ENCODE data around the gene FAM43A. TPM values are rescaled to one million over a fixed set of nuclear protein-coding genes. Genes with fewer than 3 reads are reported as not detected.

The FAM43A gene
- total RNA-seq, 2 experiments from 2014 or later: 3.8 to 4.1 TPM

DNA sequence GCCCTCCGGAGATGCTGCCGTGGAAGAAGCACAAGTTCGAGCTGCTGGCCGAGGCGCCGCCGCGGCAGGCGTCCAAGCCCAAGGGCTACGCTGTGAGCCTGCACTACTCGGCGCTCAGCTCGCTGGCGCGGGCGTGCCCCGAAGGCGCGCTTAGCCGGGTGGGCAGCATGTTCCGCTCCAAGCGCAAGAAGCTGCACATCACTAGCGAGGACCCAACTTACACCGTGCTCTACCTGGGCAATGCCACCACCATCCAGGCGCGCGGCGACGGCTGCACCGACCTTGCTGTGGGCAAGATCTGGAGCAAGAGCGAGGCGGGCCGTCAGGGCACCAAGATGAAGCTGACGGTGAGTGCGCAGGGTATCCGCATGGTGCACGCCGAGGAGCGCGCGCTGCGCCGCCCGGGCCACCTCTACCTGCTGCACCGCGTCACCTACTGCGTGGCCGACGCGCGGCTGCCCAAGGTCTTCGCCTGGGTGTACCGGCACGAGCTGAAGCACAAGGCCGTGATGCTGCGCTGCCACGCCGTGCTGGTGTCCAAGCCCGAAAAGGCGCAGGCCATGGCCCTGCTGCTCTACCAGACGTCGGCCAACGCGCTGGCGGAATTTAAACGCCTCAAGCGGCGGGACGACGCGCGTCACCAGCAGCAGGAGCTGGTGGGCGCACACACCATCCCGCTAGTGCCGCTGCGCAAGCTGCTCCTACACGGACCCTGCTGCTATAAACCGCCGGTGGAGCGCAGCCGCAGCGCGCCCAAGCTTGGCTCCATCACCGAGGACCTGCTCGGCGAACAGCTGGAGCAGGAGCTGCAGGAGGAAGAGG is 1.3 kb downstream of the FAM43A start:
- Mint-ChIP-seq H3K4me3 (peak overlapping the region; percentile 78), H3K36me3 (no peaks in the 10 kb centered on the region), H3K27me3 (peaks cover 30% of the 10 kb centered on the region), H3K9me3 (no peaks in the 10 kb centered on the region), H3K4me1 (peaks cover 57% of the 10 kb centered on the region), H3K27ac (peak overlapping the region; percentile 77)
- DNase-seq: peak; percentile 44

DNA sequence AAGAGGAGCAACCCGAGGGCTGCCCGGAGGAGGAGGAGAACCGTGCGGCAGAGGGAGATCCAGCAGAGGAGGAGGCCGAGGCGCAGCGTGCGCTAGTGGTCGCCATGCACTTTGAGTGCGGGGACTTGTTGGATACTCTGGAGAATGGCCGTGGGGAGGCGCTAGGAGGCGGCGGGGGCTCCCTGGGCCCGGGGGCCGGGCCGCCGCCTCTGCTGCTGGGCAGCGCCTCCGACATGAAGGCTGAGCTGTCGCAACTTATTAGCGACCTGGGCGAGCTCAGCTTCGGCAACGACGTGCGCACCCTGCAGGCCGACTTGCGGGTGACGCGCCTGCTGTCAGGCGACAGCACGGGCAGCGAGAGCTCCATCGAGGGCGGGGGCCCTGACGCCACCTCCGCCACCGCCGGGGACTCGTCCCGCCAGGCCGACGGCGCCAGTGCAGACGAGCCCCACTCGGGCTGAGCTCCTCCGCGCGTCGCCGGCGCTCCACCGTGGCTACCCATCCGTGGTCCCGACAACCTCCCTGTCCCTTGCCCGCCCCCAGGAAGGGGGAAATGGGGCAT is 2.0 kb downstream of the FAM43A start:
- H3K27me3 Mint-ChIP-seq: peaks cover 30% of the 10 kb centered on the region
- no peaks in the 10 kb centered on the region for H3K9me3 Mint-ChIP-seq
- peak; percentile 86 for DNase-seq
- H3K36me3 Mint-ChIP-seq: no peaks in the 10 kb centered on the region
- peak overlapping the region; percentile 78 for H3K4me3 Mint-ChIP-seq
- H3K27ac Mint-ChIP-seq: peak overlapping the region; percentile 77
- peaks cover 50% of the 10 kb centered on the region for H3K4me1 Mint-ChIP-seq

DNA sequence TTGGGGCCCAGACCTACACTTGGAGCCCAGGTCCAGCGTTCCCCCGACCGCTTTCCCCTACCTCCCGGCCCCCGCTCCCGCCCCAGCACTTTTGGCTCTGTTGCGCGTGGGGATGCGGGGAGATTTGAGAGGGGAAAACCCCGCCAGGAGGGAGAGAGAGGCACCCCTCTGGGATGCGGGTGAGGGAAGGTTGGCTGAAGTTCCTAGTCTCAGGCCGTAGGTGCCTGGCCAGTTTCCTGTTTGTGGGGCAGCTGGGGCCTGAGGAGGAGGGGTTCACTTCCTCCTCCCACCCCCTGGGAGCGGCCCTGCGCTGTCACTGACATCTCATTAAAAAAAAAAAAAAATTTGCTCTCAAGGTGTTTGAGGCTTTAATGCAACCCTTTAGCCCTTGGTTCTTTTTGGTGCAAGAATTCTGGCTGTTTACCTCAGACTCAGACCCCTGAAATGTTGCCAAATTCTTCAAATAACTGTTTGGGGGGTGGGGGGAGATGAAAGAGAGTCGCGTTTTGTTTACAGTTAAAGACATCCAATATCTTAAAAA is 2.6 kb downstream of the FAM43A start:
- no peaks in the 10 kb centered on the region for H3K9me3 Mint-ChIP-seq
- no peaks in the 10 kb centered on the region for H3K36me3 Mint-ChIP-seq
- no peak overlapping the region for H3K27ac Mint-ChIP-seq
- peaks cover 44% of the 10 kb centered on the region for H3K4me1 Mint-ChIP-seq
- H3K27me3 Mint-ChIP-seq: peaks cover 30% of the 10 kb centered on the region
- DNase-seq: peak; percentile 11
- peak overlapping the region; percentile 54 for H3K4me3 Mint-ChIP-seq

DNA sequence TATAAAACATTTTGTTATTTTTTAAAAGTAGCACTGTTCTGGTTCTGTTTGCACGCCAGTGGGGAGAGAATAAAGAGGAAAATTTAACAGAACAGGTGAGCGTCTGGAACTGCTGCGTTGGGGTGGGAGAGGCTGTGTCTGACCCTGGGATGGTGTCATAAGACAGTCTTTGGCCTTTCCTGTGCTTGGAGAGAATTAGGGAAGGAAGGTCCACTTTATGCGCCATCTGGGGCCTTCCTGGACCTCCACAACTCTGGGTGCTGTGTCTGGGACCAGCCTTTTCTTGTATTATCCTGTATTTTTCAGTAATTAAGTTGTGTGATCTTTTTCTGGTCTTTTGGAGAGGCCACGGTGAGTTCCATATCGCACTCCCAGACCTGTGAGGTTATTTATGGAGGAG is 3.3 kb downstream of the FAM43A start:
- Mint-ChIP-seq H3K4me3 (peak overlapping the region; percentile 19), H3K36me3 (no peaks in the 10 kb centered on the region), H3K27me3 (peaks cover 30% of the 10 kb centered on the region), H3K9me3 (no peaks in the 10 kb centered on the region), H3K27ac (no peak overlapping the region), H3K4me1 (peaks cover 44% of the 10 kb centered on the region)
- no peak for DNase-seq

DNA sequence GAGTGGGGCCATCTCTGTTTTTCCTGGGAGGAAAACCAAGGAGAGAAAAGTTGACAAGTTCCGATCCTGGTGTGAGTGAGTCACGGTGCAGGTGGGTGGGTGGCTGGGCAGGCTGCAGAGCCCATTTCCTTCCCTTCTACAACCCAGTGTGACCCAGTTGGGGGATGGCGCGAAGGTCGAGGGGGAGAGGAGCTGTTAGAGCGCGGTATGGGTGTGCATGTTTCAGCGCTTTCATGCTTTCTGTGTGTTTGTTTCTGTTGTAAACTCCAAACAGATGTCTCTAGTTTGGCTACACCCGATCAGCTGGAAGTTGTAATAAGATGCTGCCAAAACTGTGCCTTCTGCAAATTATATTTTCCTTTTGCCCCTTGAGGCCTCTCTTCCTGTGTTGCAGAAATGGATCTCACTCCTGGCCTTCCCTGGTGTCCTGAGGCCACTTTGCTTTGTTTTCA is 3.8 kb downstream of the FAM43A start:
- no peaks in the 10 kb centered on the region for H3K36me3 Mint-ChIP-seq
- H3K27ac Mint-ChIP-seq: peak overlapping the region; percentile 32
- H3K4me1 Mint-ChIP-seq: peaks cover 39% of the 10 kb centered on the region
- H3K27me3 Mint-ChIP-seq: peaks cover 24% of the 10 kb centered on the region
- peak overlapping the region; percentile 18 for H3K4me3 Mint-ChIP-seq
- H3K9me3 Mint-ChIP-seq: no peaks in the 10 kb centered on the region
- peak; percentile 14 for DNase-seq

DNA sequence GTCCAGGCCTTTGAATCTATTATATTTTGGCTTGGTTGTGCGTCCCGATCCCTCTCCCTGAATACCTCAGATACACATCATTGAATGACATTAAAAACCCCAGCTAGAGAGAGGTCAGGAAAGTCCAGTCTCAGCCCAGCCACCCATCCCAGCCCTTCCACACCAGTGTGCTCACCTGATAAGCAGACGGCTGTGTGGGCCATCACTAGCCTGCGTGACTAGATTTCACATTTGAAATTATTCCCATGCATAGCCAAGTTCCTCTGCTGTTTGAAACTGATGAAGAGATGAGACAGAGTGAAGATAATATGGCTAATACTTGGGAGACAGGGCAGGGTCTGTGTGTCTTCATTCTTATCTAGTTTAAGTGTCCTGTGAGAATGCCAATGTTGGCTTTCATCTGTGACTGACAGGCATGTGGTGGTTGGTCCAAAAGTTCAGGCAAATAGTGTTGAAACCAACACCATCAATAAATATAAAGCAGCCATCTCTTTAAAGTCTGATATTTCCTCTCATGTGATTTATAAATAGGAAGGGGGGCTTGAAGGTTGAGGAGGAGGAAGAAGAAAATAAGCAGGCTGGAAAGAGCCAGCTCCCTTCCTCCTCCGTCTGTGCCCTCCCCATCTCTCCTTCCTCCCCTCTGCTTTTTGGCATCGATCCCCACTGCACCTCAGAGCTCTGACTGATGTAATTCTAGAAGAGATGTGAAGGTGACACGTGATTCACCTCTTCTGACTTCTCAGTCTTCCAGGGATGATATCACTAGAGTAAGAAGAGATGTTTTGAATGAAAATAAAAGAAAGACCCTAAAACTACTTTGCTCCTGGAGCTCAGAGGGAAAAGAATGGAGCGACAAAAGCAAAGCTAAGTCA is 5.1 kb downstream of the FAM43A start:
- Mint-ChIP-seq H3K9me3 (no peaks in the 10 kb centered on the region), H3K4me3 (no peak overlapping the region)

DNA sequence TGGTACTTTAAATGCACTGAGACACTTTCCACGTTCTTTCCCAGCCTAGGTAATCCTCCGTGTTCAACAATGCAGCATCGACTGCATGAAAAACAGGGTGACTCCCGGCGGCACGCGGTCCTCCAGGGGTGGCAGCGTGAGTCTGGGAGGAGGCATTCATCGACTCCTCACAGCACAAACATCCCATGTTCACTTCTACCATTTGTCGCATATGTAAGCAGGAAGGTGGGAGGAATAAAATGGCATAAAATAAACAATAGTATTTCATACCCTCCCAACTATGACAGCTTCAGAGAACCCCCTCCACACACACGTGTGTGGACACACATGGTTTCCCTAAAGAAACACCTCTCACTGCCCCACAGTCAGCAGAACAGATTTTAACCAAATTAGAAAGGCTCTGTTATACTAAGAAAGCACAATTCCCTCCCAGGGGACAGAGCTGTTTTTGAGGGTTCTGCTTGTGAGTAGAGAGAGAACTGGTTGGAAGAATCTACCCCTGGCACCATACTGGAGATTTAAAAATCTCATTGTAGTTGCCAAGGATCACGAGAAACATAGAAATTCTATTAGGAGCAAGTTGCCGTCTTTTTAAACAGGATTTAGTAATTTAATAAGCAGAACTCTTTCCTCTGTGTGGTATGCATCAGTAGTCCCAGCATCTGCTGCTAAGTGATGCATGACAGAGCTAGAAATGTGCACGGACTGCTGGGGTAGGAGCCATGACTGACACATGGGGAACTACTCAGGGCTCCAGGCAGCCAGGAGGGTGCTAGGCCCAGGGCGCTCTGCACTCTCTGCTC is 6.0 kb downstream of the FAM43A start:
- no peak for DNase-seq
- no peak overlapping the region for H3K4me3 Mint-ChIP-seq
- H3K27me3 Mint-ChIP-seq: peaks cover 15% of the 10 kb centered on the region
- H3K4me1 Mint-ChIP-seq: peaks cover 23% of the 10 kb centered on the region
- no peaks in the 10 kb centered on the region for H3K9me3 Mint-ChIP-seq
- no peaks in the 10 kb centered on the region for H3K36me3 Mint-ChIP-seq
- H3K27ac Mint-ChIP-seq: no peak overlapping the region

More for the DNA sequence above, 5.1 kb downstream of the FAM43A start:
- H3K36me3 Mint-ChIP-seq: no peaks in the 10 kb centered on the region
- peaks cover 19% of the 10 kb centered on the region for H3K27me3 Mint-ChIP-seq
- H3K27ac Mint-ChIP-seq: no peak overlapping the region
- DNase-seq: no peak
- H3K4me1 Mint-ChIP-seq: peaks cover 27% of the 10 kb centered on the region

DNA sequence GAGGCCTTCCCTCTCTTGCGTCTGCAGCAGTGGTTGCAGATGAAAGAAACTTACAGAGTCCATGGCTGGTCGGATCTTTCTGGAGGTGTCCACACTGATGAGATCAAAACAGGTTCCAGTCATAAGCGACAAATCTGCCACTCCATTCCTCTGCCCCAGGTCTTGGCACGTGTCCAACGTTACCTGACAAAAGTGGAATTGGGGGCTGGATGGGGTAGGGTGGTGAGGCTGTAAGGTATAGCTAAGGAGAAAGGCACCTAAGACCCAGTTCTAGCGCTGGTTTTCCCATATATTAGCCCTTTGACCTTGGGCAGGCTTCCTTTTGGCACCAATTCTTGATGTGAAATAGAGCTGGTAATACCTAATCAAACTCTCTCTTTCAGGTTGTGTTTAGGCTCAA is 11.0 kb downstream of the FAM43A start:
- Mint-ChIP-seq H3K27me3 (no peaks in the 10 kb centered on the region), H3K4me1 (no peaks in the 10 kb centered on the region), H3K4me3 (no peak overlapping the region), H3K36me3 (peaks cover 3% of the 10 kb centered on the region), H3K27ac (no peak overlapping the region), H3K9me3 (no peaks in the 10 kb centered on the region)
- no peak for DNase-seq

DNA sequence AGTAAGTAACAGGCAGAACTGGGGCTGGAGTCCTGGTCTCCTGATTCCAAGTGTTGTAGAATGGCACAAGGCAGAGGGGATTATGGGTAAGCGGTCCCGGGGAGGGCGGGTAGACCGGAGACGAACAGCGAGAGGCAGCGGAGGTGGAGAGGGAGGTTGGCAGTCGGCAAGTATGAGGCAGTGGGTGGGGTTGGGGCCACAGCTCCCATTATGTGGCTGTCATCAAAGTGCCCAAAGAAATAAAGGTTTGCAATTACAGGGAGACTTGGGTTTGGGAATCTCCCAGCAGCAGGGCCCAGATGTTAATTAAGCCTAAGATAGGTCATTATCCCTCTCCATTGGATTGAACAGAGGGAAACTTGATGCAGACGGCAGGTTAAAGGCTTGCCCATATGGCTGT is 16.9 kb downstream of the FAM43A start:
- Mint-ChIP-seq H3K9me3 (no peaks in the 10 kb centered on the region), H3K36me3 (peaks cover 3% of the 10 kb centered on the region), H3K4me1 (no peaks in the 10 kb centered on the region), H3K4me3 (no peak overlapping the region), H3K27ac (no peak overlapping the region), H3K27me3 (peaks cover 4% of the 10 kb centered on the region)
- DNase-seq: no peak

DNA sequence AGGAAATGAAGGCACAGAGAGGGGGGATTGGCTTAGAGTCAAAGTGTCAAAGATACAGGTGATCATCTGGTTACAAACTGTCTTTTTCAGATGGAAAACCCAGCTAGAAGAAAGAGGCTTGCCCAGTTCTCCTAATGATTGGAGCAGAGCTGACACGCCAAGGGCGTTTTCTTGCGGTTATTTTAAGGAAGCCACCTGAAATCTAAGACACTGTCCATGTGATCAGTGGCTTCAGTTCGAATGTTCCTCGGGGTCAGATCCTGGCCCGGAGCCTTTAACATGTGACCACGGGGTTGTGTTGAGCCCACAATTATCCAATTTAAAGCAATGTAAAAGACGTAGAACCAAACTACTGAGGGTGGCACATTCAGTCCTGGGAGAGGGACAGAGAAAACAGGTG is 19.5 kb downstream of the FAM43A start:
- H3K9me3 Mint-ChIP-seq: peaks cover 4% of the 10 kb centered on the region
- no peaks in the 10 kb centered on the region for H3K36me3 Mint-ChIP-seq
- H3K4me1 Mint-ChIP-seq: no peaks in the 10 kb centered on the region
- H3K4me3 Mint-ChIP-seq: no peak overlapping the region
- peaks cover 4% of the 10 kb centered on the region for H3K27me3 Mint-ChIP-seq
- no peak for DNase-seq
- H3K27ac Mint-ChIP-seq: no peak overlapping the region

DNA sequence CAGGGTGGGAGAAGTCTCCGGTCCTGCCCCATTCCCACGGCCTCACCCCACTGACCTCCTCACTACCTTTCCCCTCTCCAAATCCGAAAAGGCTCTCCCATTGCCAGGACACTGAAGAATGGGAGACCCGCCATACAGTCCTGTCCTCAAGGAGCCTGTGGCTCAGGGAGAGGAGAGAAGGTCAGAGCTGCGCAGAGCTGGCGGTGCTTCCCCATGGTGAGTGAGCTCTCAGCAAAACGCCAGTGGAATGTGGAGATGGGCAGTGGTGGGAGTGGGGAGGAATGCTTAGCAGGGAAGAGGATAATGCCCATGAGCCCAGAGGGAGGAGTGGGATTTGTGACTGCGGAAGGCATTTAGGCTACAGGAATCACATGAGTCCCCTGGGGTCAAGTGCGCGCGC is 20.1 kb downstream of the FAM43A start:
- H3K27me3 Mint-ChIP-seq: peaks cover 4% of the 10 kb centered on the region
- H3K36me3 Mint-ChIP-seq: no peaks in the 10 kb centered on the region
- H3K9me3 Mint-ChIP-seq: peaks cover 4% of the 10 kb centered on the region
- no peak for DNase-seq
- H3K4me3 Mint-ChIP-seq: no peak overlapping the region
- H3K27ac Mint-ChIP-seq: no peak overlapping the region
- H3K4me1 Mint-ChIP-seq: no peaks in the 10 kb centered on the region

DNA sequence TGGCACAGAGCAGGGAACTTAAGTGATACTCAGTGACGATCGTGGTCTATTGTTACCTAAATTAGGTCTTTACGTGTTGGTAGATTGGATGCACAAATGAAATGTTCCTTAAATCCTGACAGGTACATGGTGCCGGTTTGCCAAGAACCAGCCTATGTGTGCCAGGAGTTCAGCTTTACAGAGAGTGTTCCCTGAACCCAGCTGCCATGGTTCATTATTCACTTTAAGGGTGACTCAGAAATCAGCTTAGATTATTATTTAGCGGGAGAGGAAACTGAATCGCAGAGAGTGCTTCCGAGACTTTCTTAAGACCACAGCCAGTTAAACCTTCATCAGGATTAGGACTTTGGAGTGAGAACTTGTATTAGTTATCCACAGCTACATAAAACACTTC is 21.5 kb downstream of the FAM43A start:
- Mint-ChIP-seq H3K4me1 (no peaks in the 10 kb centered on the region), H3K27ac (no peak overlapping the region), H3K36me3 (no peaks in the 10 kb centered on the region), H3K4me3 (no peak overlapping the region), H3K27me3 (peaks cover 4% of the 10 kb centered on the region), H3K9me3 (peaks cover 4% of the 10 kb centered on the region)
- no peak for DNase-seq

DNA sequence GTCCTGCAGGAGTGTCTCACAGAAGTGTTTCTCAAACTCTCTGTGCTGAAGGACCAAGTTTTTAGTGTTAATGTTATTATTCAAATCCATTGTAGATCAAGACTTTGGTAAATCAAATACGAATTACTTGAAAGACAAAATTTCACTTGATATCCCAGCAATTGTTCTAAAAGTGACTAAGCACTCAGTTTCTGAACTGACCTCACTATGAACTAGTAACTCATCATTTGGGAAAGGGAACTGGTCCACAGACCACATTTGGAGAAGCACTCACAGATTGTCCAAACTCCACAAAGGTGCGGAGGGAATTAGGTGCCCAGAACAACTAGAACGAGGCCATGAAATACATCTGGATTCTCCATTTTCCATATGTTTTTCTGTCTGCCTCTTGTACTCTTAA is 25.6 kb downstream of the FAM43A start:
- no peak for DNase-seq
- Mint-ChIP-seq H3K27ac (no peak overlapping the region), H3K36me3 (no peaks in the 10 kb centered on the region), H3K27me3 (no peaks in the 10 kb centered on the region), H3K9me3 (peaks cover 4% of the 10 kb centered on the region), H3K4me3 (no peak overlapping the region), H3K4me1 (no peaks in the 10 kb centered on the region)

DNA sequence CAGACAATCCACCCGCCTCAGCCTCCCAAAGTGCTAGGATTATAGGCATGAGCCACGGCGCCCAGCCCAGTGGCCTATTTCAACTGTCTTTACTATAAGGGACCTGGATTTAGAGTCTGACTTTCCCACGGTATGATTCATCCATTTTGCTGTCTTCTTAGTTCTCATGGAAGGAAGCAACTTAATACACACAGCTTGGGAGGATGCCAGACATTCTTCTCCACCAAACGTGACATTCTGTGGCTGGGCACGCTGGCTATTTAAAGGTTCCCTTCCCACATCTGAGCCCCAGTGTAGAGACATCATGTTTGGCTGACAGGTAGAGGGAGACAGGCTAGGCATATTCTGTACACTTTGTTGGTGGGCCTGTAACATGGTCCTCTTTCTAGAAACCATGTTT is 26.2 kb downstream of the FAM43A start:
- Mint-ChIP-seq H3K4me1 (no peaks in the 10 kb centered on the region), H3K36me3 (no peaks in the 10 kb centered on the region), H3K27me3 (no peaks in the 10 kb centered on the region), H3K9me3 (peaks cover 4% of the 10 kb centered on the region), H3K27ac (no peak overlapping the region), H3K4me3 (no peak overlapping the region)
- DNase-seq: no peak
